Measurements from ENCODE around the gene SMIM35.

The SMIM35 gene

DNA sequence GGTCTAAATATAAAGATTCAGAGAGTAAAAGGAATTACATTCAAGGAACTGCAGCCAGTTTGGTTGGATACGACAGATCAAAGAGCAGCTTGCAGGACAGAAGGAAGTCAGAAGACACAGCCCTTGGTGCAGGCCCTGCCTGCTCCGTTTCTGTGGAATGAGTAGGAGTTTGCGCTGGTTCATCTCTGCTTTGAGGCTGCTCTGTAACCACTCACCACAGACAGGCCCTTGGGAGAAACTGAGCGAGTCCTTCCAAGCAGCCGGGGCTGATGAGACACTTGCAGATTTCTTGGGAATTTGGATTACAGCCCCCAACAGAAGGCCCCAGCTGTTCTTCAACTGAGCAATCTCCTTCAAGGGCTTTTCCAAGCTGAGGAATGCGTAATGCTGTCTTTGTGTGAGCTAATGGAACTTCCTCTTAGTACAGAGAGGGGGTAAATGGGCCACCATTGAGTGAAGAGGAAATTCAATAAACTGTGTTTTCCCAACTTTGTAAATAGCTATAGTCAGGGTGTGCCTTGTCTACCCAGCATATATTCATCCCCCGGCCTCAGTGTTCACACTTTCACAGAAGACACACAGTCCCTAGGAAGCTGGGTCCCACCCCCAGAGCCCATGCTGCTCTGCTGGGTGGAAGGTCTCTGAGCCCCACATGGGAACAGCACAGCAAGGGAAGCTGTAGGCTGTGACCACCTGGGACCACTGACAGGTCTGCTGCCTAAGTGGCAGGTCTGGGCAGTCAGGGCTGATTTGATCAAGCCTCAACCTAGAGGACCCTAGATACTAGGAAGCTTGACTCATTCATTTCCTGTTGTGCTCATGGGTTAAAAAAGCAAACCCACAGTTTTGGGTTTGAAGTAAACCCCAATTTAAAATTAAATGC lies 84.0 kb downstream of the SMIM35 start:
- peak in 1 of 3 experiments; percentile 75 for DNase-seq (ENCODE audit: low read depth in 3 of 3)

DNA sequence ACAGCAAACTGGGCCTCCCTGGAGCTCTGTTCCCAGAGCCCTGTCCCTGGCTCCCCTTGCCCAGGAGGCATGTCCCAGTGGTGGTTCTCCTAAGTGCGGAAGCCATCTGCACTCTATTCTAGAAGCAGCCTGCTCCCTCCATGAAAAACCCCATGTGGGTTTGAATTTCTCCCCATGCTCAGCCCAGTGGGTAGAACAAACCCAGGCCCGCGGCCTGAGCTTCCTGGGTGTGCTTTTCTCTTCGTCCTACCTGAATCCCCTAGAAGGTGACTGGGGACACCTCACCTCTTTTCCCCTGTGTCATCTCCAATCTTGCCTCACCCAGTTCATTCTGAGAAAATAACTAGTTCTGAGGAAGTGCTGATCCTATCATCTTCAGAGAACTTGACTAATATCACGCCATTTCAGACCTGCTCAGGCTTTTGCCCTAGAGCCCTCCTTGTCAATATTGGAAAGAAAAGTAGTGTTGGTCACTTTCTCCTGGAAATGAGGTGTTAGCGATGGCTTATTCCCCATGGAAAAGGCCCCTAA lies 84.7 kb downstream of the SMIM35 start:
- DNase-seq (ENCODE audit: low read depth in 3 of 3): peak in 1 of 3 experiments; percentile 58

DNA sequence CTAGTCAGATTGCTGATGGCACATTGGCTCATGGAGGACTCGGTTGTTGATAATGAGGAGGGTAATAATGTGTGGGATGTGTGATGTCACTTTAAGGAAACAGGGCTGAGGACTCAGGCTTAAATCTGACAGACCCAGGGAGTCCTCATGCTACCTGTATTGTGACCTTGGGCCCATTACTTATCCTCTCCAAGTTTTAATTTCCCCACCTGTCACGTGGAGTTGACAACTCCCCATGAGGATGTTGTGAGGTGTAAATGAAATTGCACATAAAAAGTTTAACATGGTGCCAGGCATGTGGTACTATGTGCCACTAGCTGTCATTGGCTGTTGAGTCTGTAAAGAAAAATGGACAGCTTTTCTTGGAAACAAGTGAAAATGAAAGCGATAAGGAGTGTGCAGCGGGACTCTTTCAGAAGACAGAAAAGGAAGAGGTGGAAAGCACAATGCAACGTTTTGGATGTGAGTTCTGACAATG lies 85.2 kb downstream of the SMIM35 start:
- DNase-seq (ENCODE audit: low read depth in 3 of 3): no peak

DNA sequence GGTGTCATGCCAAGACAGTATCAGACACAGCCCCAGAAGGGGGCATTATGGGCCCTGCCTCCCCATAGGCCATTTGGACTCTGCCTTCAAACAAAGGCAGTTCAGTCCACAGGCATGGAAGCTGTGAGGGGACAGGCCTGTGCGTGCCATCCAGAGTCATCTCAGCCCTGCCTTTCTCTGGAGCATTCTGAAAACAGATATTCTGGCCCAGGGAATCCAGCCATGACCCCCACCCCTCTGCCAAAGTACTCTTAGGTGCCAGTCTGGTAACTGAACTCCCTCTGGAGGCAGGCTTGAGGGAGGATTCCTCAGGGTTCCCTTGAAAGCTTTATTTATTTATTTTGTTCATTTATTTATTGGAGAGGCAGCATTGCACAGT lies 85.9 kb downstream of the SMIM35 start:
- no peak for DNase-seq (ENCODE audit: low read depth in 3 of 3)

DNA sequence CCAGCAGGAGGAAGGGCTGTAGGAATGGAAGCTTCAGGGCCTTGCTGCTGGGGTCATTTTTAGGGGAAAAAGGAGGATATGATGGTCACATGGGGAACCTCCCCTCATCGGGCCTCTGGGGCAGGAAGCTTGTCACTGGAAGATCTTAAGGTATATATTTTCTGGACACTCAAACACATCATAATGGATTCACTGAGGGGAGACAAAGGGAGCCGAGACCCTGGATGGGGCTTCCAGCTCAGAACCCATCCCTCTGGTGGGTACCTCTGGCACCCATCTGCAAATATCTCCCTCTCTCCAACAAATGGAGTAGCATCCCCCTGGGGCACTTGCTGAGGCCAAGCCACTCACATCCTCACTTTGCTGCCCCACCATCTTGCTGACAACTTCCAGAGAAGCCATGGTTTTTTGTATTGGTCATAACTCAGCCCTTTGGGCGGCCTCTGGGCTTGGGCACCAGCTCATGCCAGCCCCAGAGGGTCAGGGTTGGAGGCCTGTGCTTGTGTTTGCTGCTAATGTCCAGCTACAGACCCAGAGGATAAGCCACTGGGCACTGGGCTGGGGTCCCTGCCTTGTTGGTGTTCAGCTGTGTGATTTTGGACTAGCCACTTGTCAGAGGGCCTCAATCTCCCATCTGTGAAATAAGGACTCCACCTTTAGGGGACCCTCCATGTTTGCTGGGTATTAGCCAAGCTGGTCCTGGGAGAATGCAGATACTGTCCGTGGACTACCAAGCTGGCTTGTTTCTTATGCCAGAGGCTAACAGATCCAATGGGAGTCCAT lies 86.5 kb downstream of the SMIM35 start:
- DNase-seq (ENCODE audit: low read depth in 3 of 3): no peak

DNA sequence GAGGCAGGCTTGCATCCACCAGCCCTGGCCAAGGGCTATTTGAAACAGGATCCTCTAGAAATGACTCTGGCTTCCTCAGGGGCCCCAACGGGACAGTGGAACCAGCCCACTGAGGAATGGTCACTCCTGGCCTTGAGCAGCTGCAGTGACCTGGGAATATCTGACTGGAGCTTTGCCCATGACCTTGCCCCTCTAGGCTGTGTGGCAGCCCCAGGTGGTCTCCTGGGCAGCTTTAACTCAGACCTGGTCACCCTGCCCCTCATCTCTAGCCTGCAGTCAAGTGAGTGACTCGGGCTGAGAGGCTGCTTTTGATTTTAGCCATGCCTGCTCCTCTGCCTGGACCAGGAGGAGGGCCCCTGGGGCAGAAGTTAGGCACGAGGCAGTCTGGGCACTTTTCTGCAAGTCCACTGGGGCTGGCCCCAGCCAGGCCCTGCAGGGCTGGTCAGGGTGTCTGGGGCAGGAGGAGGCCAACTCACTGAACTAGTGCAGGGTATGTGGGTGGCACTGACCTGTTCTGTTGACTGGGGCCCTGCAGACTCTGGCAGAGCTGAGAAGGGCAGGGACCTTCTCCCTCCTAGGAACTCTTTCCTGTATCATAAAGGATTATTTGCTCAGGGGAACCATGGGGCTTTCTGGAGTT lies 87.3 kb downstream of the SMIM35 start:
- no peak for DNase-seq (ENCODE audit: low read depth in 3 of 3)

DNA sequence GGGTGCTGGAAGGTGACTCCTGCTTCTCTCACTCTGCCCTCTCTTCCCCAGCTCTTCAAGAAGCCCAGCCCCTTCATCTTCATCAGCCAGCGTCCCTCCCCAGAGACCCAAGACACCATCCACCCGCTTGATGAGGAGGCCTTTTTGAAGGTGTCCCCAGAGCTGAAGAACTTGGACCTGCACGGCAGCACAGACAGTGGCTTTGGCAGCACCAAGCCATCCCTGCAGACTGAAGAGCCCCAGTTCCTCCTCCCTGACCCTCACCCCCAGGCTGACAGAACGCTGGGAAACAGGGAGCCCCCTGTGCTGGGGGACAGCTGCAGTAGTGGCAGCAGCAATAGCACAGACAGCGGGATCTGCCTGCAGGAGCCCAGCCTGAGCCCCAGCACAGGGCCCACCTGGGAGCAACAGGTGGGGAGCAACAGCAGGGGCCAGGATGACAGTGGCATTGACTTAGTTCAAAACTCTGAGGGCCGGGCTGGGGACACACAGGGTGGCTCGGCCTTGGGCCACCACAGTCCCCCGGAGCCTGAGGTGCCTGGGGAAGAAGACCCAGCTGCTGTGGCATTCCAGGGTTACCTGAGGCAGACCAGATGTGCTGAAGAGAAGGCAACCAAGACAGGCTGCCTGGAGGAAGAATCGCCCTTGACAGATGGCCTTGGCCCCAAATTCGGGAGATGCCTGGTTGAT lies 88.0 kb downstream of the SMIM35 start:
- DNase-seq (ENCODE audit: low read depth in 3 of 3): no peak

DNA sequence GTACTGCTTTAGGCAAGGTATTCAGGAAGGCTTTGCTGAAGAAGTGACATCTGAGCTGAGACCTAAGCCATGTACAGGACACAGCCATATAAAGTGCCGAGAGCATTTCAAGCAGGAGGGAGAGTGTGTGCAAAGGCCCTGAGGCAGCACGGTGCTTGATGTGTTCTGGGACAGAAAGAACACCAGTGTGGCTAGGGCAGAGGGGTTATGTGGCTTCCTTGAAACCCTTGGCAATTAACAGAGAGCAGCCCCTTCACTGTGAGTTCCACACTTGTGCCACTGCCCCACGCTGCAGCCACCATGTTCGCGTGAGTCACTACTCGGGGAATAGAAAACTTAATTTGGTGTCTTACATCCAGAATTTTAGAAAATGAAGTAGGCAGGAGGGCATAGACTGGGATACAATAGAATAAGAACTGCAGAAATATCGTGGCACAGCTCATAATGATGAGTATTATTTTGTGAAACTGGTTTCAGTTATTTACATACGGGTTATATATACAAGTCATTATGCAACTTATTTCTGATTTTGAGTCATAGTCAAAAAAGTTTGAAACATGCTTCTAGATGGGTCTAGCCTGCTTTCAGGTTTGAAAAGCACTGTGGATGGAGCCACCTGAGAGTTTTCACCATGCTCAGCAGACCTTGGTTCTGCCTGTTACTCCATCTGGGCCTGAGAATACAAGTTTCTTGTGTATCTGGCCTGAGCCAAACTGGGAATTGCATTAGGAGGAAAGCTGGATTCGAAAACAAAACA lies 88.8 kb downstream of the SMIM35 start:
- no peak for DNase-seq (ENCODE audit: low read depth in 3 of 3)

DNA sequence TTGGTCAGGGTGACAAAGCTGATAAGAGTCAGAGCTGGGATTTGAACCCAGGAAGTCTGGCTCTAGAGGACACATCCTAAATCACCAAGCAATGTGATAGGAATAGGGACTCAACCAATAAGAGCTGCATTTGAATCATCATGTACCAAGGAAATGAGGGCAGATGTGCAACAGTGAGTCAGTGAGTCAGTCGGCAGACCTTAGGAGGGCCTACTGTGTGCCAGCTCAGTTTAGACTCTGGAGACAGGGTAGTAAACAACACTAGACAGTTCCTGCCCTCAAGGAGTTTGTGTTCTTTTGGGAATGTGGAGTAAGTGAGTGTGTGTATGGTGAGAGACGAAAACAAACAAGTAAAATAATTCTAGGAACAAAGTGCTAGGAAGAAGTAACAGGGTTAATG lies 89.4 kb downstream of the SMIM35 start:
- DNase-seq (ENCODE audit: low read depth in 3 of 3): no peak

DNA sequence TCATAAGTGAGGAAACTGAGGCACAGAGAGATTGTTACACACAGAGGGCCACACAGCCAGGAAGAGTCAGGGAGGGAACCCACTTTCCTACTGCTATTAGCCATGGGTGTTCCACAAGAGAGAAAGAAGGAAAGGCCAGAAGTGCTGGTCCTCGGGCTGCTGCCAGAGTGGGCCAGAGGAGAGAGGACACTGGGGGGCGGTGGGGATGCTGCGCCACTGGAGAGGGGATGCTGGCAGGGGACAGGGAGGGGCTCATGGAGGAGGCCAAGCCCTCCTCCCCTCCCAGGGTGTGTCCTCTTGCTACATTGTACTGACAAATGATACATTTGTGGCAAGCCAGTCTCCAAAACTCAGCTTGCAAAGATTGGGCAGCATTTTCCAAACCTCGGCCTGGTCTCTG lies 90.7 kb downstream of the SMIM35 start:
- no peak for DNase-seq (ENCODE audit: low read depth in 3 of 3)

DNA sequence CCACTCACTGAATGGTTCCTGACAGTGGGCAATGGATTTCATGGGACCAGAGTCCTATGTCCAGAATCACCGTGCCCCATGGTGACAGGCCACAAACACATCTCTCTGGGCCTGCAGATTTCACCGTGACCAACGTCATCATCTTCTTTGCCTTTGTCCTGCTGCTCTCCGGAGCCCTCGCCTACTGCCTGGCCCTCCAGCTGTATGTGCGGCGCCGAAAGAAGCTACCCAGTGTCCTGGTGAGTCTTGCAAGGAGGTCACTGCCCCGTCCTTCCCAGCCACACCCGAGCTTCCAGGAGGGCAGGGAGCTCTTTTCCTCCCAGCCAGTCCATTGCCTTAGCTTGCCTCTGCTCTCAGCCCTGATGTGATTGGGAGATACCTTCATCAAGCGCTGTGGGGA lies 91.3 kb downstream of the SMIM35 start:
- DNase-seq (ENCODE audit: low read depth in 3 of 3): no peak

DNA sequence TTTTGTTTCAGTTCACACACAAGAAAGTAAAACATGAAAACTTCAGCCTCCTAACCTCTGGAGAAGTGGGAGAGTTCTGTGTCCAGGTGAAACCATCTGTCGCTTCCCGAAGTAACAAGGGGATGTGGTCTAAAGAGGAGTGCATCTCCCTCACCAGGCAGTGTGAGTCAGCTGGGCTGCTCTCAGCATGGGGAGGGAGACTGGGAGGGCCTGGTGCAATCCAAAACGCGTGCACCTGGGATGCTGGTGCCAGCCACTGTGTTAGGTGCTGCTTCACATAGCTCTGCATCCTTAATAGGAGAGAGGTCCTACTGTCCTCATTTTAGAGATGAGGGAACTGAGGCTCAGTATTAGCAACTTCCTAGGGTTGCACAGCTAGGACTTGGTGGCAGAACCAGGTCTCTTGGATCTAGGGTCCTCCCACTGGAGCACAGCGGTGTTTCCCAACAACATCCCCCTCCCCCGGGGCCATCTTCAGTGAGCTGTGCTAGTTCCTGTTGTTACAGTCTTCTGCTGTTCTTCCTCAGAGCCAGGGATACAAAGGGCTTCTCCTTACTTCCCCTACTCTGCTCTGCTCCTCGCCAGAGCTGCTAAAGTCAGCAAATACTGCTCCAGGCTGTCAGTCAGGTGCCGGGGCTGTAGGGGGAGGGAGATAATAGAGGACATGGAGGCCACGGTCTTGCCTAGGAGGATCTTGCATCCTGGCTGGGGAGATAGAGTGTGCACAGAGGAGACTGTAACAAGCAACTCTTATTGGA lies 92.6 kb downstream of the SMIM35 start:
- DNase-seq (ENCODE audit: low read depth in 3 of 3): no peak

DNA sequence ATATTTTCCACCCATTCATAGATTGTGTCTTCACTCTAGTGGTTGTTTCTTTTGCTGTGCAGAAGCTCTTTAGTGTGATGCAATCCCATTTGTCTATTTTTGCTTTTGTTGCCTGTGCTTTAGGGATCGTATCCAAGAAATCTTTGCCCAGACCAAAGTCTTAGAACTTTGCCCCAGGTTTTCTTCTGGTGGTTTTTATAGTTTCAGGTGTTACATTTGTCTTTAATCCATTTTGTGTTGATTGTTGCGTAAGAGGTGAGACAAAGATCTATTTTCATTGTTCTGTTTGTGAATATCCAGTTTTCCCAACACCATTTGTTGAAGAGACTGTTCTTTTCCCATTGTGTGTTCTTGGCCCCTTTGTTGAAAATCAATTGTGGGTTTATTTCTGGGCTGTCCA lies 94.1 kb downstream of the SMIM35 start:
- DNase-seq (ENCODE audit: low read depth in 3 of 3): no peak

DNA sequence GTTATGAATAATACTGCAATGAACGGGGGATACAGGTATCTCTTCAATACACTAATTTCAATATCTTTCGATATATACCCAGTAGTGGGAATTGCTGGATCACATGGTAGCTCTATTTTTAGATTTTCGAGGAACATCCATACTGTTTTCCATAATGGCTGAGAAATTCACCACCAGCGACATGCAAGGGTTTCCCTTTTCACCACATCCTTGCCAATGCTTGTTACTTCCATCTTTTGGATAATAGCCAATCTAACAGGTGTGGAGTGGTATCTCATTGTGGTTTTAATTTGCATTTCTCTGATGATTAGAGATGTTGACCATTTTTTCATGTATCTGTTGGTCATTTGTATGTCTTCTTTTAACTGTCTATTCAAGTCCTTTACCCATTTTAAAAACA lies 94.6 kb downstream of the SMIM35 start:
- DNase-seq (ENCODE audit: low read depth in 3 of 3): no peak

DNA sequence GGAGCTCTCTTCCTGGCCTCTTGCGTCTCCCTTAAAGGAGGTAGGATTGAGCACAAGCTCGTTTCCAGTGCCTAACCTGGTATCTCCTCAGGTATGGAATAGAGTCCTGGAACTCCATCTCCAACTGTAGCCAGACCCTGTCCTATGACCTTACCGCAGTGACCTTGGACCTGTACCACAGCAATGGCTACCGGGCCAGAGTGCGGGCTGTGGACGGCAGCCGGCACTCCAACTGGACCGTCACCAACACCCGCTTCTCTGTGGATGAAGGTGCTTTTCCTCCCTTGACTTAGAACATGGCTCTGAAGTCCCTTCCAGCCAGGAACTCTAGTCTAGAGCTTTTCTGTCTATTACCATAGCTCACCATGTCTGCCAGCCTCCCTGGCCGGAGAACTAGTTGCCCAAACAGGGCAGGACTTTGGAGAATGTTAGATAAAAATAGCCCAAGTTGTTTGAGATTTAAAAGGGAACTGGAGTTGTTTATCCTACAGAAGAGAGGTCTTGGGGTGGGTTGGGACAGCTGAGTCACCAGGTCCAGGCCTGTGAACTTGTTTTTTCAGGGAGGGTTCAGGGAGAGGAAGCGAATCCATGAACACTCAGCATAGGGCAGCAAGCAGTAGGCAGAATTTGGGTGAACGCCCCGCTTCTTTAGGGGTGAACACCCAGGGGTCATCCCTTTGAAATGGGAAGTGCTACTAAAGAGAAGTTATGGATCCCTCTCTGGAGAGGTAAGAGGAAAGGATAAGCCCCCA lies 97.2 kb downstream of the SMIM35 start:
- no peak for DNase-seq (ENCODE audit: low read depth in 3 of 3)

DNA sequence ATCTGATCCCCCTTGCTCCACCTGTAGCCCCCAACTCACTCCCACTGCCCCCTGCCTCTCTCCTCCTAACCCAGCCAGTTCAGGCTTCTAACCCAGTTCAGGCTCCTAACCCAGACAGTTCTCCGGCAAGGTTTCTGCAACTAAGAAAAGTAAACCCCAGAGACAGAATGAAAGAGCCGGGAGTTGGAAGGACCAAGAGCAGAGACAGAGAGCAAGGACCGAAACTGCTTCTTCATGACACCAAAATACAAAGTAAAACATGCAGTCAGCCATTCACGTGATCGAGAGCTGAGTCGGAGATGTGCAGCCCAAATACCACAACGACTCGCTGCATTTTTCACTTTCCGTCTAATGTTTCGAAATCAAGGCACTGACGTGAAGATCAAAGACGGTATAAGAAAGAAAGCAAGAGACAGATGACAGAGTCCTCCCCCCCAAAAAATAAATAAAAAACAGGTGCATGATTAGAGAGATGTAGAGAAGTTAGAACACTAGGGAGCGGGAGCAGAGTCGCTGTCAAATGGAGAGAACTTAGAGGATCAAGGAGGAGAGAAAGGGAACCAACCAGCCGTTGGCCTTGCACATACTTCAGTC lies 99.7 kb downstream of the SMIM35 start:
- peak; percentile 36 to 67 (median 60) for DNase-seq (ENCODE audit: low read depth in 3 of 3)

DNA sequence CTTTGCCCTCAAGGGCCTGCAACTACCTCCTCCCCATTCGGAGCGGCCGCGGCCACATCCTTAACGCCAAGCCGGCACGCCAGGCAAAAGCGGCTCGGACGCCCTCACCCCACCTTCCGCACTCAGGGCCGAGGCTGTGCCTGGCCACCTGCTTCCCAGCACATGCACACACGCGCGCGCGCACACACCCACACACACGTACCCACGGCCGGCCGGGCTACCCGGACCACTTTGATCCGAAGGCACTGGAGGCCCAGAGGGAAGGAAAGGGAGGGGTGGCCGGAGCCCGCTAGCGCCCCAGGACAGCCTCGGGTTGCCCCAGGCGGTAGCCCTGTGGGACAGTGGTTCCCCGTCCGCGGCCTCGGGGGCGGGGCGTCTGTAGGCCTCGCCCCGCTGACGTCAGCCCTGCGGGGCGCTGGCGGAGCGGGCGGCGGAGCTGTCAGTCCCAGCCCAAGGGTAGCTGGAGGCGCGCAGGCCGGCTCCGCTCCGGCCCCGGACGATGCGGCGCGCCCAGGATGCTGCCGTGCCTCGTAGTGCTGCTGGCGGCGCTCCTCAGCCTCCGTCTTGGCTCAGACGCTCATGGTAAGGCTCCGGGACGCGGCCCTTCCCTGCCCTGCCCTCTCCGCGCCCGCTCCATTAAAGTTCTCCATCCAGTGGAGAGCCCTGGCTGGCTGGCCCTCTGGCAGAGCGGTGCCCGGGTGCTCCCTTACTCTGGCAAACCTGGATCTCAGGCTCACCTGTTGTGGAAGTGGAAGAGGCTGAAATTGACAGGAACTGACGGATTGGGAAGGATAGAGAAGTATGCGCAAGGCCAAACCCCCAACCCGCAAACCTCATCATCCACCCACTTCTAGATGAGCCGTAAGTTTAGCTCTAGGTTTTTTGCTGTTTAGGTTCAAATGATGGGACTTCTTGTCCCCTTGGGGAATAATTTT lies 100.5 kb downstream of the SMIM35 start, which contains the start of gene IL10RA:
TSS of gene IL10RA (plus strand) at position 442 of the 935 bp plus-strand sequence. CDS start at position 516, 74 bp downstream.
- DNase-seq (ENCODE audit: low read depth in 3 of 3): peak; percentile 58 to 83 (median 68)

DNA sequence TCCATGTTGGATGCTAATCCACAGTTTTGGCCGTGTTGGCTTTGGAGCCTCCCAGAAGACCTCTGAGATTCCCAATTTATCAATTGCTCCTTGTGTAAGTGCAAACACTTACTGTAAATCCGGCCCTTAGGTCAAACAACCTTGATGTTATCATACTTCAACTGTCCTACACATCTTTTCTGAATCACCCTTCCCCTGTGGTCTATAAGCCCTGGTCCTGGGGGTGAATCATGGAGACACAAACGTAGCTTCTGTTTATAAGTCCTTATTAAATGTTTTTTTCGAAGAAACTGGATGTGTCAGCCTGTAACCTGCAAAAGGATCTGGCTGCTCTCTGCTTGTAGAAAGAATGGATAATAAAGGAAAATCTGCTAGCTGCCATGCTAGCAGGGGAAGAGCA lies 102.3 kb downstream of the SMIM35 start:
- DNase-seq (ENCODE audit: low read depth in 3 of 3): no peak

All from stimulated activated CD4-positive, alpha-beta T cell treated with anti-CD3 and anti-CD28 coated beads, TNF-alpha, amount 100 ng/mL, for 24 hours (primary cell).